GM18517 (cell line): ENCODE data around the gene CD209.

Experiments used
- ATAC-seq: cut with Tn5 transposase; IDR thresholded peaks from one replicate; pipeline ENCODE4 v1.9.1; 2021; ENCODE audit warnings: mild to moderate bottlenecking, moderate library complexity; ENCODE audit not compliant: unreplicated experiment

Gene CD209

DNA sequence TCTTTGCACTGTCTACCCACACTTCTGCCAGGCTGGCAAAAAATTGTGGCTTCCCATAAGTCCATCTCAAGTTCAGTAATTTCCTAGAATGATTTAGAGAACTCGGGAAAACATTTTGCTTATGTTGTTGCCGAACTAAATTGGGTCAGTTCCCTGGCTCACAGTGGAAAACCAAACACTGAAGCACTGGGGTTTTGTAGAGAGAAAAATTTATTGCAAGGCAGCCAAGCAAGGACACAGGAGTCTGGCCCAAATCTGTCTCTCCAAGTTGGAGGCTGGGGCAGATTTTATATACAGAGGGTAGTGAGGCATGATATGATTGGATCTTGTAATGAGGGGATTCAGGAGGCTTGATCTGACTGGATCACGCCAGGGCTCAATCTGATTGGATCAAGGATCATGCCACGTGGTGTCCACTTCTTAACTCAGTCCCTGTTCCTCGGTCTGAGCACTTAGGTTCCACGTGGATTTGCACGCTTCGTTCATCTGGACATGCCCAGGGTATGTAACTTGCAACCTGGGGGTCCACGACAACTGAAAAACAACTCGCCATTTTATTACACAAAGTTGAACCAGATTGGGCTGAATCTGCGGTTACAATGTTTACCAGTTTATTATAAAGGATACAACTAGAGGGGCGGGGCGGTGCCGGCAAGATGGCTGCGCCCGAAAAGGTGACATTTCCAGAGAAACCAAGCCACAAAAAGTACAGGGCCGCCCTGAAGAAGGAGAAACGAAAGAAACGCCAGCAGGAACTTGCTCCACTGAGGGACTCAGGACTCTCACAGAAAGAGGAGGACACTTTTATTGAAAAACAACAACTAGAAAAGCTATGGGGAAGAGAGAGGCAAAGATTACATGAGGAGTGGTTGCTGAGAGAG is 7.3 kb downstream of the CD209 start:
- no peak for ATAC-seq

DNA sequence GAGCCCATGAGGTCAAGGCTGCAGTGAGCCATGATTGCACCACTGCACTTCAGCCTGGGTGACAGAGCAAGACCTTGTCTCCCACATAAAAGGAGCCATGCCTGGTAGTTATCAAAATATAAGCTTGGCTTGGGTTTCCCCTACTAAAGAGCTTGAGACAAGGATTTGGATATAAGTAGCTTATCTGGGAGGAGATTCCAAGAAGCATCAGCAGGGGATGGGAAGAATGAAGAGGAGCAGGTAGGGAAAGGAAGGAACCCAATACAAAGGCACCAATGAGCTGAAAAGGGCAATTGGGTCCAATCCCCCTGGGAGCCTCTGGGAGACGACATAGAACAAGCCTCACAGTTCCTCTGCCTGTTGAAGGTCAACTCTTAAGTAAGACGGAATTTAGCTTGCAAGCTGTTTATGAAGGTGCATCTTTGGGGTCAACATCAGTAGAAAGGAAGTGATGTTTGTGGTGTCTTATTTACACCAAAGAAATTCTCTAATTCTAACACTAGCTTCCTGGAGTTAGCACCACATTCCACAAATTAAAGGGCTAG is 8.1 kb downstream of the CD209 start:
- no peak for ATAC-seq

DNA sequence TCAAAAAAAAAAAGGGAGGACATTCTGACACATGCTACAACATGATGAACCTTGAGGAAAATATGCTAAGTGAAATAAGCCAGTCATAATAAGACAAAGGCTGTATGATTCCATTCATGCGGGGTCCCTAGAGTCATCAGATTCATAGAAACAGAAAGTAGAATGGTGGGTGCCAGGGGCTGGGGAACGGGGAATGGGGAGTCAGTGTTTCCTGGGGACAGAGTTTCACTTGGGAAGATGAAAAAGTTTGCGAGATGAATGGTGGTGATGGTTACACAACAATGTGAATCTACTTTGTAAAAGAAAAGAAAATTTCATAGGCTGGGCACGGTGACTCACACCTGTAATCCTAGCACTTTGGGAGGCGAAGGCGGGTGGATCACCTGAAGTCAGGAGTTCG is 9.3 kb downstream of the CD209 start:
- no peak for ATAC-seq

DNA sequence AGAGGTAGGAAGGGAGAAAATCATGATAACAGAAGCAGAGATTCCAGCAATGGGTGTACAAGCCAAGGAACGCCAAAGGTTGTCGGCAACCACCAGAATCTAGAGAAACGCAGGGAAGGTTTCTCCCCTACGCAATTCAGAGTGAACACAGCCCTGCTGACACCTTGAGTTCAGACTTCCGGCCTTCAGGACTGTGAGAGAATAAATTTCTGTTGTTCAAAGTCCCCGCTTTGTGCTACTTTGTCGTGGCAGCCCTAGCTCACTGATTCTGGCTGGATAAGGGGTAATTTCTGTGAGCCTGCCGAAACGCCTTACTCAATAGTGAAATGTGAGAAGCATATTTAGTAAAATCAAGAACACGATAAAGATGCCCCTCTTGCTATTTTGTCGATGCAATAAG is 10.1 kb downstream of the CD209 start:
- no peak for ATAC-seq

DNA sequence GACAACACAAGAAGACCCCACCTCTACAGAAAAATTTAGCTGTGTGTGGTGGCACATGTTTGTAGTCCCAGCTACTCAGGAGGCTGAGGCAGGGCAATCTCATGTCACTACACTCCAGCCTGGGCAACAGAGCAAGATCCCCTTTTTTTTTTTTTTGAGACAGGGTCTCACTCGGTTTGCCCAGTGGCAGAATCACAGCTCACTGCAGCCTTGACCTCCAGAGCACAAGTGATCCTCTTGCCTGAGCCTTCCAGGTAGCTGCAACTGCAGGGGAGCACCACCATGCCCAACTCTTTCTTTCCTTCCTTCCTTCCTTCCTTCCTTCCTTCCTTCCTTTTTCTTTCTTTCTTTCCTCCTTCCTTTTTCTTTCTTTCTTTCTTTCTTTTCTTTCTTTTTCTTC is 11.2 kb downstream of the CD209 start:
- ATAC-seq: no peak

DNA sequence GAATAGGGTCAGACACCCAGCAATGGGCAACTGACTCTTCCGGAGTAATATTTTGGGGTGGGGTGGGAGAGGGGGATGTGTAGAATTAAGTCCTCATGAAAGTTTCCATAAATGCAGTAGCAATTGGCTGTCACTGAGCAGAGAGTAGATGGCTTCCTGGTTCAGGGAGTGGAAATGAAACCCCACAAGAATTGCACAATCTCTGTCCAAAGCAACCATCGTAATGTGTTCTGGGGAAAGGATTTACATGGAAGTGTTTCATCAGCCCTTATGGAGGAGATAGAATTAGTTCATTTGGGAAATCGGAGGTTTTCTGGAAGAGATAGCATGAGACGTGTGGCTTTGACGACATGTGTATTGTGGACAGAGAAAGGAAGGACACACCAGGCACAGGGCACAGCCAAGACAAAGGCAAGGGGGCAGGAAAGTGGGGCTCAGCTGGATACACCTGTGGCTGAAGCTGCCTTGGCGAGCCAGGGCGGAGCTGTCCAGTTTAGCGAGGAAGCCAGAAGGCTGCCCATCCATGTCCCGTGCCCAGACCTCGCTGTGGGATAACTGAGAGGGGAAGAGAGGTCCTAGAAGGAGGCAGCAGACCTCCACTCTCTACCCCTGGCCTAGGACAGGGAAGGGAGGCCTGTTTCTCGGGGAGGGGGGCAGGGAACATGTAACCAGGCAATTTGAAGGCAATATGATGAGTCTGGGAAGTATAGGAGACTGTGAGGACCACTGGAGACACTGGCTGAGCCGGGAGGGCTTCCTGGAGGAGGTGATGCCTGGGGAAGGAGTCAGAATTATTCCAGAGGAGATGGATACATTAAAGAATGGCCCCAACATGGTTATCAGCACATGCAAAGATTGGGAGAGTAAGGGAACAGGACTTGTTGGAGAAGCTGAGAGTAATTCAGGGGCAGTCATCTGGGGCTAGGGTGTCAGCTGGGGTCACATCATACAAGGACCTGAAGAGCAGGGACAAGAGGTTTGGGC is 12.8 kb downstream of the CD209 start:
- no peak for ATAC-seq

DNA sequence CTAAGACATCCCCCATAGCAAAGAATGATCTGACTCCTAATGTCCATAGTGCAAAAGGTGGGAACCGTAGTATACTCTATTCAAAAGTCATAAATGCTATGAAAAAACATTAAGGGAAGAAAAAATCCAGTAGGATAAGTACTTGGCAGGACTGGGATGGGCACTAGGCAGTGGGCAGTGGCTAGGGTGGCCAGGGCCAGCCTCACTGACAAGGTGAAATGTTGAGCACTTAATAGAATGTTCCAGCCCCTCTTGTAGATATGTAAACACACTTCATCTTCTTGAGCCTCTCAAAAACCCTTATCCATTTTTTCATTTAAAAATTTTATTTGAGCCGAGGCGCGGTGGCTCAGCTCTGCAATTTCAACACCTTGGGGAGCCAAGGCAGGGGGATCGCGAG is 14.0 kb downstream of the CD209 start:
- no peak for ATAC-seq

DNA sequence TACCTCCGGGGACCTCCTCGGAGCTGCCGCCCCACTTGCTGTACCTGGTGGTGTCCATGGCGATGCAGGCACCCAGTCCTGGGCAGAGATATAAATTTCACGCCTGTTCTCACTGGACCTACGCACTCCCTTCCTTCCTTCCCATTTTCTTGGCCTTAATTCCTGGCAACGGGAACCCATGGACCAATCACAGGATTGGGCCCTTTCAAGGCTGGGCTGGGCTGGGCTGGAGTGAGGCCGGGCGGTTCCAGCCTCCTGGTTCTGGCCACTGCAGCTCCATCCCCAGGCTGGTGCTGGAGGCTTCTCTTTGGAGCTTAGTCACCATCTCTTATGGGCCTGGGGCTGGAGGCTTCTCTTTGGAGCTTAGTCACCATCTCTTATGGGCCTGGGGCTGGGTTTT is 15.3 kb downstream of the CD209 start, which contains the start of gene CLEC4G:
Gene CLEC4G, minus strand, starts transcription at position 66 of the 400 bp plus-strand sequence. Its CDS starts 8 bp downstream, at position 58.
- ATAC-seq: no peak

DNA sequence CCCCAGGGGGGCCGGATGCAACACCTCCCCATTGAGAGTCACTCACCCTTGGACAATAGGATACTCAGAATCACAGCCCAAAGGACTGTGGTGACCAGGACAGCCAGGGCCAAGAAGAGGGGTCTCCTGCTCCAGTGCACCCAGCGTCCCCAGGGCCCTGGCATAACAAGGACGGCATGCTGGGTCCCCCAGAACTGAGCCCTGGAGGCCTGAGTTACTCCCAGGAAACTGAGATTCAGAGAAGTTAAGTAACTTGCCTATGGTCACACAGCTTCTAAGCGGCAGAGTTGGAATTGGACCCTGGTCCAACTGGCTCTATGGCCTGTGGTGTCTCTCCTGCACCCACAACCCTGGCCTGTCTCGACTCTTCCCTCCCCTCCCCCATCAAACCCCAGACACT is 15.7 kb downstream of the CD209 start:
- ATAC-seq: no peak

DNA sequence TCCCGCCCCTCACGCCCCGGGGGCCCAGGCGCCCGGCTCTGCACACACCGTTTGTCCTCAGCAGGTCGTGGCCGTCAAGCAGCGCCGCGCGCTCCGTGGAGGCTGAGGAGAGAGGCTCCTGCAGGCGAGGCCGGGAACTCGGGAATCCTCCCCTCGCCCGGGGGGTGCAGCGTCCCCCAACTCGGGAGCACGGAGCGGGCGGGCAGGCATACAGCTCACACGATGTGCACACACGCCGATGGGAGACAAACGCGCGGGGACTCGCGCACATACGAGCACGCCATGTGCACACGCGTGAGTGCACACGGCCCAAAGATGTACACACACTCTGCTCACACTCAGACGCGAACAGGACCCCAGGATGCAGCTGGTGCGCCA is 16.1 kb downstream of the CD209 start:
- no peak for ATAC-seq

DNA sequence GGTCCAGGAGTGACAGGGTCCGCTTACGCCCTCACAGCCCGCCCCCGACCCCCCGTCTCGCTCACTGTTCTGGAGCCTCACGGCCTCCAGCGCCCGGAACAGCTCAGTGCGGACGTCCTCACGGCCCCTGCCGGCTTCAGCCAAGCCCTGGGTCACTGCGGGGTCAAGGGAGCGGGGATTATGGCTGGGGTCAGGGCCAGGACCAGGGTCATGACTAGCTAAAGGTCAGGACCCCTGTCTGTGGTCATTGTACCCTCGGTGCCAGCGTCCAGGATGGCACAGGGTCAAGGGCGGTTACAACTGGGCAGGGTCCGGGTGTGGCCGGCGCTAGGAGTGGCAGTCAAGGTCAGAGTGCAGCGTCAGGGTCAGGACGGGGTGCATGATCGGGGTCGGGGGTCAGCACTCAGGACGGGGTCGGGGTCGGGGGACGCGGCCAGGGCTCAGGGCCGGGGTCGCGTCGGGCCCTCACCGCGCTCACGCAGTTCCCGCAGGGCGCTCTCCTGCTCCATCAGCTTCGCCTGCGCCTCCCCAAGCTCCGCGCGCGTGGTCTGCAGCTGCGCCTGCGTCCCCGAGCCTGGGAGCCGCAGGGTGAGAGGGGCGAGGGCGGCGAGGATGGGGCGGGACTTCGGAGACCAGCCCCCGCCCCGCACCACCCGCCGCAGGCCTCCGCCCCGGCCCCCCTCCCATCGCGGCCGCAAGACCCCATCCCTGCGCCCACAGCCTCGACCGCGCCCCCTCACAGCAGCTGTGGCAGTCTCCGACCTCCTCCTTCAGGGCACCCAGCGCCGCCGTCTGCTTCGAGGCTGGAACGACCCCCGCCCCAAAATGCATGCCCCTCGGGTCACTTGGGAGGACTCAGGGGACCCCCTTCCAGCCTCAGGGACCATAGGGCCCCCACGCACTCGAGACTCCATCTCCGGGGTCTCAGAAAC is 16.8 kb downstream of the CD209 start:
- ATAC-seq: no peak

DNA sequence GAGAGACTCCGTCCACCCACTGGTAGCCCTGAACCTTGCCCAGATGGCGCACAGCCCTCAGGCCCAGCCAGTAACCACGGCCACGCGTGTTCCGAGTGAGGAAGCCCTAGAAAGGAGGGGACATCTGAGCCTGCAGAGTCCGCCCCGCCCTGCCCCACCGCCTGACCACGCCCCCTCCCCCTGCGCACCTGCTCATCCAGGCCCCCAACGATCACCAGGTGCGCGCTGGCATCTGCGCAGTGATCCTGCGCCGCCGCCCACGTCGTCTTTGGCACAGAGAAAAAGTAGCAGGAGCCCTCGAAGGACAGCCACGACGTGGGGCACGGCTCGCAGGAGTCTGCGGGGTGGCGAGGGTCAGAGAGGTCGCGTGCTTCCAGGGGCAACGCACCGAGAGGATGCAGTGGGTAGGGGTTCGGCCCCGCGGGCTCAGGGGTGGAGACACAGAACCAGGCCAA is 17.5 kb downstream of the CD209 start:
- ATAC-seq: no peak

DNA sequence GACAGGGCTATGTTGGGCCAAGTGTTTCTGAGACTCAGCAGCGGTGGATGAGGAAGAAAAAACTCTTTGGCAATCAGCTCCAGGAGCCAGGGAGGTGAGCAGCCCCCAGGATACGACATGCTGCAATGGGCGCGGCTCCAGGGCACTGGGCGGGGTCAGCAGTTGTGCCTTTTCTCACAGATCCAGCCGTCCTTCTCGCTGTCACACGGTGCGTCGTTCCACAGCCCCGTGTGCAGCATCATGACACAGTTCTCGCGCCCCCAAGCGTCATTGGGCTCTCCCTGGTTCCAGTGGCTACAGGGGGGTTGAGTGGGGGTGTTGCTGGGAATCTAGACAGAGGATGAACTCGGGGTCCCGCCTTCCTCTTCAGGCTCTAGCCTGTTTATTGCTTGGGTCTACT is 18.1 kb downstream of the CD209 start:
- no peak for ATAC-seq

DNA sequence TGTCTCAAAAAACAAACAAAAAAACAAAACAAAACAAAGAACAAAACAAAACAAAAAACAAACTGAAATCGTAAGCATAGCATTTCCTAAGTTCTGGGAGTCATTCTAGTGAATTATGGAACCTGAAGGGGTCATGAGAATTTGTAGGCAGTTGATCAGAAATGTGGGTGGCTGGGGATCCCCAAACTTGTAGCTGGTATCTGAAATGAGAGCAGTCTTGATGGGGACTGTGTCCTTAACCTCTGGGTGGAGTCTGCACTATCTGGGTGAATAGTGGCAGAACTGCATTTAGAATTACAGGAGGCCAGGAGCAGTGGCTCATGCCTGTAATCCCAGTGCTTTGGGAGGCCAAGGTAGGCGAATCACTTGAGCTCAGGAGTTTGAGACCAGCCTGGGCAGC is 21.5 kb downstream of the CD209 start:
- ATAC-seq: no peak

DNA sequence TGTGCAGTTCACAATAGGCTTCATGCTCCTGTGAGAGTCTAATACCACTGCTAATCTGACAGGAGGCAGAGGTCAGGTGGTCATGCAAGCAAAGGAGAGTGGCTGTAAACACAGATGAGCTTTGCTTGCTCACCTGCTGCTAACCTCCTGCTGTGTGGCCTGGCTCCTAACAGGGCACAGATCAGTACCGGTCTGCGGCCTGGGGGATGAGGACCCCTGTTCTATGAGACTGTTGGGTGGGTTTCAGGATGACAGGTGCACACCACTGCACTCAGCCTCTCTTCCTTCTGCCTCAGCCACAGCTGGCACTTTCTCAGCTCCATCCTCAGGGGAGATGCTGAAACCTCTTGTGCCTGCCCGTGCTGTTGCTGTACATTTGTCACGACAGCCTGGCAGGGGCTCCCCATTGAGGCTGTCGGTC is 25.1 kb downstream of the CD209 start:
- peak; percentile 55 for ATAC-seq

DNA sequence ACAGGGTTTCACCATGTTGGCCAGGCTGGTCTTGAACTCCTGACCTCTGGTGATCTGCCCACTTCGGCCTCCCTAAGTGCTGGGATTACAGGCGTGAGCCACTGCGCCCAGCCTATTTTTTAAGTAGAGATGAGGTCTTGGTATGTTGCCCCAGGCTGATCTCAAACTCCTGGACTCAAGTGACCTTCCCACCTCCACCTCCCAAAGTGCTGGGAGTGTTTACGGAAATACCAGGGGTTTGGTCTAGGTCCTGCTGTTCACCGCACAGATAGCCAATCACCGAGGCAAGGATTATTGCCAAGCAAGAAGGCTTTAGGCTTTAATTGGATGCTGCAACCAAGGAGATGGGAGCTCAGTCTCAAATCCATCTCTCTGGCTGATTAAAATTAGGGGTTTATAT is 27.0 kb downstream of the CD209 start:
- ATAC-seq: no peak

DNA sequence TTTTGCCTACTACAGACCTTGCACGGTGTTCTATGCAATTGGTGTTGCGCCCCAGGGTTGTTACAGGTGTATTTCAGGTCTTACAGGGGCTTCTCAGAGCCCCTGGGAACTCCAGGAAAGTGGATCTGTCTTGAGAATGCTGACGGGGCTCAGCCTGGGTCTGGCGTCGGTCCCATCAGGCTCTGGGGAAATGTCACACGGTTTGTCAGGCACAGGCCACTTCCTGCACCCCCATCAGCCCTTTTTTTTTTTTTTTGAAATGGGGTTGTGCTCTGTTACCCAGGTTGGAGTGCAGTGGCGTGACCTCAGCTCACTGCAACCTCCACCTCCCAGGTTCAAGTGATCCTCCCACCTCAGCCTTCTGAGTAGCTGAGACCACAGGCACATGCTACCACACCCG is 28.7 kb downstream of the CD209 start:
- ATAC-seq: no peak

DNA sequence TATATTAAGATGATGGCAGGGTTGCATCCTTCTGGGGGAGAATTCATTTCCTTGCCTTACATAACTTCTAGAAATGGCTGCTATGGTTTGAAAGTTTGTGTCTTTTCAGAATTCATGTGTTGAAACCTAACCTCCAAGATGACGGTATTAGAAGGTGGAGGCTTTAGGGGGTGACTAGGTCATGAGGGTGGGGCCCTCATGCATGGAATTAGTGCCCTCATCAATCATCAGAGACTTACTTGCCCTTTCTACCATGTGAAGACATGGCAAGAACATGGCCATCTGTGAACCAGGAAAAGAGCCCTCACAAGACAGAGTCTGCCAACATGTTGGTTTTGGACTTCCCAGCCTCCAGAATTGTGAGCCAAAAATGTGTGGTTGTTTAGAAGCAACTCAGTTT is 30.6 kb downstream of the CD209 start:
- no peak for ATAC-seq

DNA sequence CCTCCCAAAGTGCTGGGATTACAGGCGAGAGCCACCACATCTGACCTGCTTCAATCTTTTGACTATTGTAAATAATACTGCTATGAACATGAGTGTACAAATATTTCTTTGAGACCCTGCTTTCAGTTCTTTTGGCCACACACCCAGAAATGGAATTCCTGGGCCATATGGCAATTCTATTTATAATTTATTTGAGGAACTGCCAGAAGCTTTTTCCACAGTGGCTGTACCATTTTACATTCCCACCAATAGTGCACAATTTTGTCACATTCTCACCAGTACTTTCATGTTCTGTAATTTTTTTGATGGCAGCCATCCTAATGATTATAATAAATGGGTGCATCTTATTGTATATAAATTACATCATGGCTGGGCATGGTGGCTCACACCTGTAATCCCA is 31.7 kb downstream of the CD209 start:
- ATAC-seq: no peak

DNA sequence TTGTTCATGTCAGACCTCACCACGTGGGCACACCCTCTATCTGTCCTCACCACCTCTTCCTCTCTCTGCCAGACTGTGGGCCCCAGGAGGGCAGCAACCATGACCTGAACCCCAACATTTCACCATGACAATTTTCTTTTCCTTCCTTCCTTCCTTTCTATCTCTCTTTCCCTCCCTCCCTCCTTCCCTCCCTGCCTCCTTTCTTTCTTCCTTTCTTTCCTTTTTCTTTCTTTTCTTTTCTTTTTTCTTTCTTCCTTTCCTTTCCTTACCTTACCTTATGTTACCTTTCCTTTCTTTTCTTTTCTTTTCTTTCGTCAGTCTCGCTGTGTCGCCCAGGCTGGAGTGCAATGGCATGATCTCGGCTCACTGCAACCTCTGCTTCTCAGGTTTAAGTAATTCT is 36.7 kb downstream of the CD209 start:
- no peak for ATAC-seq
